HEK293 (cell line): ENCODE measurements around the gene TCF7.

Experiments
- HOXA7 ChIP-seq: sonication (generic); formaldehyde crosslinking; IDR thresholded peaks from 2 replicates; pipeline ENCODE4 v1.8.1; 2022; ENCODE audit warnings: missing genetic modification reagents, borderline replicate concordance
- KLF10 ChIP-seq: fragments of 450-650 bp; IDR thresholded peaks from 2 replicates; pipeline ENCODE4 v1.5.1; 2018; ENCODE audit warnings: missing biosample characterization, mild to moderate bottlenecking, missing genetic modification characterization
- MZF1 ChIP-seq: fragments of 450-650 bp; formaldehyde crosslinking; IDR thresholded peaks from 2 replicates; pipeline ENCODE4 v1.5.1; 2017; ENCODE audit warnings: missing biosample characterization, missing genetic modification characterization, borderline replicate concordance
- PRDM1 ChIP-seq: fragments of 450-650 bp; formaldehyde crosslinking; IDR thresholded peaks from 2 replicates; pipeline ENCODE4; 2016; ENCODE audit warnings: missing biosample characterization, missing genetic modification characterization
- REPIN1 ChIP-seq: fragments of 450-650 bp; formaldehyde crosslinking; IDR thresholded peaks from 2 replicates; pipeline ENCODE4 v1.5.1; 2017; ENCODE audit warnings: missing biosample characterization, missing genetic modification characterization, low read depth
- YY1 ChIP-seq: fragments of 450-650 bp; formaldehyde crosslinking; IDR thresholded peaks from 2 replicates; pipeline ENCODE4 v1.5.1; 2018; ENCODE audit warnings: missing biosample characterization, missing genetic modification characterization
- ZBTB17 ChIP-seq: fragments of 450-650 bp; formaldehyde crosslinking; IDR thresholded peaks from 2 replicates; pipeline ENCODE4 v1.5.1; 2016; ENCODE audit warnings: missing biosample characterization, missing genetic modification characterization
- ZBTB26 ChIP-seq: fragments of 450-650 bp; formaldehyde crosslinking; optimal IDR thresholded peaks from 2 replicates; pipeline ENCODE3; 2016; ENCODE audit warnings: missing biosample characterization, mild to moderate bottlenecking, missing genetic modification characterization
- ZFHX2 ChIP-seq: fragments of 450-650 bp; formaldehyde crosslinking; conservative IDR thresholded peaks from 2 replicates; pipeline ENCODE4 v1.5.1; 2016; ENCODE audit warnings: missing biosample characterization, missing genetic modification characterization
- ZNF10 ChIP-seq: fragments of 450-650 bp; formaldehyde crosslinking; IDR thresholded peaks from 2 replicates; pipeline ENCODE4 v1.5.1; 2017; ENCODE audit warnings: missing biosample characterization, missing genetic modification characterization
- ZNF155 ChIP-seq: fragments of 450-650 bp; formaldehyde crosslinking; IDR thresholded peaks from 2 replicates; pipeline ENCODE4 v1.5.1; 2016; ENCODE audit warnings: missing biosample characterization, missing genetic modification characterization
- ZNF157 ChIP-seq: fragments of 450-650 bp; formaldehyde crosslinking; IDR thresholded peaks from 2 replicates; pipeline ENCODE4 v1.5.1; 2016; ENCODE audit warnings: missing biosample characterization, missing genetic modification characterization
- ZNF16 ChIP-seq: fragments of 450-650 bp; formaldehyde crosslinking; IDR thresholded peaks from 2 replicates; pipeline ENCODE4 v1.5.1; 2016; ENCODE audit warnings: low read depth, missing biosample characterization, missing genetic modification characterization
- ZNF18 ChIP-seq: fragments of 450-650 bp; formaldehyde crosslinking; IDR thresholded peaks from 2 replicates; pipeline ENCODE4 v1.5.1; 2016; ENCODE audit warnings: missing biosample characterization, missing genetic modification characterization
- ZNF19 ChIP-seq: fragments of 450-650 bp; formaldehyde crosslinking; IDR thresholded peaks from 2 replicates; pipeline ENCODE4; 2016; ENCODE audit warnings: missing biosample characterization, missing genetic modification characterization, low read depth
- ZNF239 ChIP-seq: fragments of 450-650 bp; formaldehyde crosslinking; IDR thresholded peaks from 2 replicates; pipeline ENCODE4 v1.5.1; 2016; ENCODE audit warnings: missing biosample characterization, missing genetic modification characterization
- ZNF391 ChIP-seq: fragments of 450-650 bp; formaldehyde crosslinking; IDR thresholded peaks from 2 replicates; pipeline ENCODE4 v1.5.1; 2016; ENCODE audit warnings: low read depth, missing biosample characterization, missing genetic modification characterization, borderline replicate concordance
- ZNF521 ChIP-seq: fragments of 450-650 bp; formaldehyde crosslinking; IDR thresholded peaks from 2 replicates; pipeline ENCODE4 v1.5.1; 2017; ENCODE audit warnings: missing biosample characterization, mild to moderate bottlenecking, missing genetic modification characterization
- ZNF555 ChIP-seq: fragments of 450-650 bp; formaldehyde crosslinking; conservative IDR thresholded peaks from 2 replicates; pipeline ENCODE4 v1.5.1; 2017; ENCODE audit warnings: missing biosample characterization, mild to moderate bottlenecking, missing genetic modification characterization, inconsistent platforms
- ZNF558 ChIP-seq: fragments of 450-650 bp; formaldehyde crosslinking; IDR thresholded peaks from 2 replicates; pipeline ENCODE4 v1.5.1; 2016; ENCODE audit warnings: missing biosample characterization, missing genetic modification characterization
- ZNF623 ChIP-seq: fragments of 450-650 bp; formaldehyde crosslinking; IDR thresholded peaks from 2 replicates; pipeline ENCODE4 v1.5.1; 2016; ENCODE audit warnings: missing biosample characterization, missing genetic modification characterization
- ZNF624 ChIP-seq: fragments of 450-650 bp; formaldehyde crosslinking; IDR thresholded peaks from 2 replicates; pipeline ENCODE4 v1.5.1; 2017; ENCODE audit warnings: missing biosample characterization, missing genetic modification characterization
- ZNF670 ChIP-seq: fragments of 450-650 bp; formaldehyde crosslinking; IDR thresholded peaks from 2 replicates; pipeline ENCODE4 v1.5.1; 2016; ENCODE audit warnings: missing biosample characterization, missing genetic modification characterization, low read depth
- ZNF747 ChIP-seq: fragments of 450-650 bp; formaldehyde crosslinking; IDR thresholded peaks from 2 replicates; pipeline ENCODE4 v1.5.1; 2016; ENCODE audit warnings: missing biosample characterization, missing genetic modification characterization
- ZNF76 ChIP-seq: fragments of 450-650 bp; formaldehyde crosslinking; IDR thresholded peaks from 2 replicates; pipeline ENCODE4; 2016; ENCODE audit warnings: low read depth, missing biosample characterization, missing genetic modification characterization, borderline replicate concordance
- ZNF791 ChIP-seq: fragments of 450-650 bp; formaldehyde crosslinking; IDR thresholded peaks from 2 replicates; pipeline ENCODE4 v1.5.1; 2016; ENCODE audit warnings: missing biosample characterization, missing genetic modification characterization
- TF ChIP-seq, protein P1 (sequence below): fragments of 450-650 bp; formaldehyde crosslinking; IDR thresholded peaks from 2 replicates; pipeline ENCODE4 v1.5.1; 2016; ENCODE audit warnings: missing biosample characterization, missing genetic modification characterization
- TF ChIP-seq, protein P2 (sequence below): fragments of 450-650 bp; formaldehyde crosslinking; IDR thresholded peaks from 2 replicates; pipeline ENCODE4 v1.5.1; 2016; ENCODE audit warnings: missing biosample characterization, missing genetic modification characterization, low read depth
- TF ChIP-seq, protein P3 (sequence below): fragments of 450-650 bp; formaldehyde crosslinking; IDR thresholded peaks from 2 replicates; pipeline ENCODE4 v1.5.1; 2016; ENCODE audit warnings: missing biosample characterization, missing genetic modification characterization

TCF7 gene

GRCh38 chr5:134176511-134177368 is 62.3 kb downstream of the TCF7 start, which contains the start of gene SKP1 (continued):
- TF ChIP-seq REPIN1 (peak; percentile 40; the same call in 1 of the 2 replicates), ZNF76 (tag by site-specific recombination) (0 out of 2 replicates have a peak, but pooled peaks have one; percentile 53), ZNF521 (tag by site-specific recombination) (no peak), PRDM1 (no peak), ZNF624 (tag by site-specific recombination) (no peak), ZNF558 (no peak), ZBTB17 (tag by site-specific recombination) (peak; percentile 80), ZNF555 (tag by site-specific recombination) (no peak), ZNF19 (tag by site-specific recombination) (no peak), ZNF623 (no peak), ZNF747 (tag by site-specific recombination) (no peak), MZF1 (tag by site-specific recombination) (no peak), ZNF791 (no peak; the same call in 1 of the 2 replicates), ZBTB26 (tag by site-specific recombination) (peak; percentile 70), ZNF157 (tag by site-specific recombination) (no peak), ZNF670 (tag by site-specific recombination) (no peak), ZNF10 (tag by site-specific recombination) (0 out of 2 replicates have a peak, but pooled peaks have one; percentile 68), ZNF18 (tag by site-specific recombination) (0 out of 2 replicates have a peak, but pooled peaks have one; percentile 58), ZNF155 (no peak), ZNF239 (tag by site-specific recombination) (no peak; the same call in 1 of the 2 replicates), ZFHX2 (tag by site-specific recombination) (peak; percentile 51; the same call in 1 of the 2 replicates), KLF10 (tag by site-specific recombination) (peak; percentile 46; the same call in 1 of the 2 replicates), HOXA7 (CRISPR knock-in tag) (0 out of 2 replicates have a peak, but pooled peaks have one; percentile 76), YY1 (no peak; the same call in 1 of the 2 replicates), ZNF391 (peak; percentile 90; the same call in 1 of the 2 replicates), ZNF16 (tag by site-specific recombination) (no peak)
- TF ChIP-seq, protein P1, sequence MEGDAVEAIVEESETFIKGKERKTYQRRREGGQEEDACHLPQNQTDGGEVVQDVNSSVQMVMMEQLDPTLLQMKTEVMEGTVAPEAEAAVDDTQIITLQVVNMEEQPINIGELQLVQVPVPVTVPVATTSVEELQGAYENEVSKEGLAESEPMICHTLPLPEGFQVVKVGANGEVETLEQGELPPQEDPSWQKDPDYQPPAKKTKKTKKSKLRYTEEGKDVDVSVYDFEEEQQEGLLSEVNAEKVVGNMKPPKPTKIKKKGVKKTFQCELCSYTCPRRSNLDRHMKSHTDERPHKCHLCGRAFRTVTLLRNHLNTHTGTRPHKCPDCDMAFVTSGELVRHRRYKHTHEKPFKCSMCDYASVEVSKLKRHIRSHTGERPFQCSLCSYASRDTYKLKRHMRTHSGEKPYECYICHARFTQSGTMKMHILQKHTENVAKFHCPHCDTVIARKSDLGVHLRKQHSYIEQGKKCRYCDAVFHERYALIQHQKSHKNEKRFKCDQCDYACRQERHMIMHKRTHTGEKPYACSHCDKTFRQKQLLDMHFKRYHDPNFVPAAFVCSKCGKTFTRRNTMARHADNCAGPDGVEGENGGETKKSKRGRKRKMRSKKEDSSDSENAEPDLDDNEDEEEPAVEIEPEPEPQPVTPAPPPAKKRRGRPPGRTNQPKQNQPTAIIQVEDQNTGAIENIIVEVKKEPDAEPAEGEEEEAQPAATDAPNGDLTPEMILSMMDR (tag by site-specific recombination): 0 out of 2 replicates have a peak, but pooled peaks have one; percentile 42
- TF ChIP-seq, protein P2, sequence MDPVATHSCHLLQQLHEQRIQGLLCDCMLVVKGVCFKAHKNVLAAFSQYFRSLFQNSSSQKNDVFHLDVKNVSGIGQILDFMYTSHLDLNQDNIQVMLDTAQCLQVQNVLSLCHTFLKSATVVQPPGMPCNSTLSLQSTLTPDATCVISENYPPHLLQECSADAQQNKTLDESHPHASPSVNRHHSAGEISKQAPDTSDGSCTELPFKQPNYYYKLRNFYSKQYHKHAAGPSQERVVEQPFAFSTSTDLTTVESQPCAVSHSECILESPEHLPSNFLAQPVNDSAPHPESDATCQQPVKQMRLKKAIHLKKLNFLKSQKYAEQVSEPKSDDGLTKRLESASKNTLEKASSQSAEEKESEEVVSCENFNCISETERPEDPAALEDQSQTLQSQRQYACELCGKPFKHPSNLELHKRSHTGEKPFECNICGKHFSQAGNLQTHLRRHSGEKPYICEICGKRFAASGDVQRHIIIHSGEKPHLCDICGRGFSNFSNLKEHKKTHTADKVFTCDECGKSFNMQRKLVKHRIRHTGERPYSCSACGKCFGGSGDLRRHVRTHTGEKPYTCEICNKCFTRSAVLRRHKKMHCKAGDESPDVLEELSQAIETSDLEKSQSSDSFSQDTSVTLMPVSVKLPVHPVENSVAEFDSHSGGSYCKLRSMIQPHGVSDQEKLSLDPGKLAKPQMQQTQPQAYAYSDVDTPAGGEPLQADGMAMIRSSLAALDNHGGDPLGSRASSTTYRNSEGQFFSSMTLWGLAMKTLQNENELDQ (tag by site-specific recombination): no peak
- TF ChIP-seq, protein P3, sequence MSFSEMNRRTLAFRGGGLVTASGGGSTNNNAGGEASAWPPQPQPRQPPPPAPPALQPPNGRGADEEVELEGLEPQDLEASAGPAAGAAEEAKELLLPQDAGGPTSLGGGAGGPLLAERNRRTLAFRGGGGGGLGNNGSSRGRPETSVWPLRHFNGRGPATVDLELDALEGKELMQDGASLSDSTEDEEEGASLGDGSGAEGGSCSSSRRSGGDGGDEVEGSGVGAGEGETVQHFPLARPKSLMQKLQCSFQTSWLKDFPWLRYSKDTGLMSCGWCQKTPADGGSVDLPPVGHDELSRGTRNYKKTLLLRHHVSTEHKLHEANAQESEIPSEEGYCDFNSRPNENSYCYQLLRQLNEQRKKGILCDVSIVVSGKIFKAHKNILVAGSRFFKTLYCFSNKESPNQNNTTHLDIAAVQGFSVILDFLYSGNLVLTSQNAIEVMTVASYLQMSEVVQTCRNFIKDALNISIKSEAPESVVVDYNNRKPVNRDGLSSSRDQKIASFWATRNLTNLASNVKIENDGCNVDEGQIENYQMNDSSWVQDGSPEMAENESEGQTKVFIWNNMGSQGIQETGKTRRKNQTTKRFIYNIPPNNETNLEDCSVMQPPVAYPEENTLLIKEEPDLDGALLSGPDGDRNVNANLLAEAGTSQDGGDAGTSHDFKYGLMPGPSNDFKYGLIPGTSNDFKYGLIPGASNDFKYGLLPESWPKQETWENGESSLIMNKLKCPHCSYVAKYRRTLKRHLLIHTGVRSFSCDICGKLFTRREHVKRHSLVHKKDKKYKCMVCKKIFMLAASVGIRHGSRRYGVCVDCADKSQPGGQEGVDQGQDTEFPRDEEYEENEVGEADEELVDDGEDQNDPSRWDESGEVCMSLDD (tag by site-specific recombination): 0 out of 2 replicates have a peak, but pooled peaks have one; percentile 31
